ENCODE data around the gene ETS2.

ETS2 gene

GRCh38 chr21:38804030-38804788 lies 1.5 kb upstream of the ETS2 start:
- Histone ChIP-seq H3K9ac (ENCODE audit: low read depth, low read length) (no peak overlapping the region), H3K4me3 (ENCODE audit: low read length) (peak overlapping the region; percentile 65)
- 79% methylated on average over 13 of the region's 13 CpGs for WGBS

GRCh38 chr21:38804789-38805327 lies 871 bp upstream of the ETS2 start:
- Histone ChIP-seq H3K9ac (ENCODE audit: low read depth, low read length) (peak overlapping the region; percentile 10; the same call in 1 of the 2 replicates), H3K27me3 (ENCODE audit: insufficient read depth, low read length) (peaks cover 15% of the 10 kb centered on the region; the same call in 1 of the 2 replicates), H3K27ac (ENCODE audit: low read depth, low read length) (peak overlapping the region; percentile 6; the same call in 1 of the 2 replicates), H3K36me3 (ENCODE audit: insufficient read depth, low read length) (peaks cover 4% of the 10 kb centered on the region; the same call in 1 of the 2 replicates), H3K9me3 (ENCODE audit: insufficient read depth, low read depth, low read length) (no peaks in the 10 kb centered on the region), H3K4me1 (ENCODE audit: insufficient read depth, low read length) (peaks cover 32% of the 10 kb centered on the region), H3K4me3 (ENCODE audit: low read length) (peak overlapping the region; percentile 65)
- WGBS = 12% methylated on average over 26 of the region's 26 CpGs

More at GRCh38 chr21:38804030-38804788, 1.5 kb upstream of the ETS2 start:
- Histone ChIP-seq H3K4me1 (ENCODE audit: insufficient read depth, low read length) (peaks cover 26% of the 10 kb centered on the region), H3K27me3 (ENCODE audit: insufficient read depth, low read length) (peaks cover 15% of the 10 kb centered on the region; the same call in 1 of the 2 replicates), H3K9me3 (ENCODE audit: insufficient read depth, low read depth, low read length) (no peaks in the 10 kb centered on the region), H3K36me3 (ENCODE audit: insufficient read depth, low read length) (no peaks in the 10 kb centered on the region; the same call in 1 of the 2 replicates), H3K27ac (ENCODE audit: low read depth, low read length) (no peak overlapping the region)

GRCh38 chr21:38806153-38806941 lies 618 bp downstream of the ETS2 start:
- H3K36me3 ChIP-seq (ENCODE audit: insufficient read depth, low read length) = peaks cover 15% of the 10 kb centered on the region
- H3K27ac ChIP-seq (ENCODE audit: low read depth, low read length) = peak overlapping the region; percentile 73
- peaks cover 44% of the 10 kb centered on the region for H3K4me1 ChIP-seq (ENCODE audit: insufficient read depth, low read length)
- H3K9me3 ChIP-seq (ENCODE audit: insufficient read depth, low read depth, low read length) = no peaks in the 10 kb centered on the region
- H3K9ac ChIP-seq (ENCODE audit: low read depth, low read length) = peak overlapping the region; percentile 72
- H3K4me3 ChIP-seq (ENCODE audit: low read length) = peak overlapping the region; percentile 65
- WGBS = under 1% methylated on average over 72 of the region's 72 CpGs
- peaks cover 15% of the 10 kb centered on the region; the same call in 1 of the 2 replicates for H3K27me3 ChIP-seq (ENCODE audit: insufficient read depth, low read length)

- Histone ChIP-seq H3K27ac (ENCODE audit: low read depth, low read length) (no peak overlapping the region), H3K36me3 (ENCODE audit: insufficient read depth, low read length) (peaks cover 15% of the 10 kb centered on the region), H3K4me1 (ENCODE audit: insufficient read depth, low read length) (peaks cover 50% of the 10 kb centered on the region), H3K27me3 (ENCODE audit: insufficient read depth, low read length) (peaks cover 15% of the 10 kb centered on the region; the same call in 1 of the 2 replicates), H3K9ac (ENCODE audit: low read depth, low read length) (peak overlapping the region; percentile 72), H3K9me3 (ENCODE audit: insufficient read depth, low read depth, low read length) (no peaks in the 10 kb centered on the region), H3K4me3 (ENCODE audit: low read length) (peak overlapping the region; percentile 65)
- WGBS = 2% methylated on average over 7 of the region's 9 CpGs
Observed at GRCh38 chr21:38806942-38807284, 1.2 kb downstream of the ETS2 start.

- WGBS = 30% methylated on average over 2 of the region's 2 CpGs
- Histone ChIP-seq H3K9me3 (ENCODE audit: insufficient read depth, low read depth, low read length) (no peaks in the 10 kb centered on the region), H3K27ac (ENCODE audit: low read depth, low read length) (no peak overlapping the region), H3K4me1 (ENCODE audit: insufficient read depth, low read length) (peaks cover 53% of the 10 kb centered on the region), H3K9ac (ENCODE audit: low read depth, low read length) (peak overlapping the region; percentile 72), H3K36me3 (ENCODE audit: insufficient read depth, low read length) (peaks cover 17% of the 10 kb centered on the region), H3K27me3 (ENCODE audit: insufficient read depth, low read length) (peaks cover 15% of the 10 kb centered on the region; the same call in 1 of the 2 replicates), H3K4me3 (ENCODE audit: low read length) (peak overlapping the region; percentile 65)
Observed at GRCh38 chr21:38807441-38807871, 1.7 kb downstream of the ETS2 start.

GRCh38 chr21:38807986-38808385 lies 2.3 kb downstream of the ETS2 start:
- Histone ChIP-seq H3K4me3 (ENCODE audit: low read length) (peak overlapping the region; percentile 65), H3K36me3 (ENCODE audit: insufficient read depth, low read length) (peaks cover 20% of the 10 kb centered on the region), H3K4me1 (ENCODE audit: insufficient read depth, low read length) (peaks cover 57% of the 10 kb centered on the region), H3K27ac (ENCODE audit: low read depth, low read length) (no peak overlapping the region), H3K9me3 (ENCODE audit: insufficient read depth, low read depth, low read length) (no peaks in the 10 kb centered on the region), H3K9ac (ENCODE audit: low read depth, low read length) (no peak overlapping the region), H3K27me3 (ENCODE audit: insufficient read depth, low read length) (peaks cover 15% of the 10 kb centered on the region; the same call in 1 of the 2 replicates)
- 57% methylated on average over 5 of the region's 5 CpGs for whole genome bisulfite sequencing

GRCh38 chr21:38809198-38809878 lies 3.6 kb downstream of the ETS2 start:
- no peaks in the 10 kb centered on the region for H3K9me3 ChIP-seq (ENCODE audit: insufficient read depth, low read depth, low read length)
- H3K4me3 ChIP-seq (ENCODE audit: low read length) = no peak overlapping the region
- H3K27me3 ChIP-seq (ENCODE audit: insufficient read depth, low read length) = peaks cover 8% of the 10 kb centered on the region; the same call in 1 of the 2 replicates
- H3K36me3 ChIP-seq (ENCODE audit: insufficient read depth, low read length) = peaks cover 34% of the 10 kb centered on the region
- WGBS = 67% methylated on average over 2 of the region's 2 CpGs
- H3K4me1 ChIP-seq (ENCODE audit: insufficient read depth, low read length) = peaks cover 71% of the 10 kb centered on the region
- peak overlapping the region; percentile 25 for H3K27ac ChIP-seq (ENCODE audit: low read depth, low read length)
- H3K9ac ChIP-seq (ENCODE audit: low read depth, low read length) = no peak overlapping the region

- Histone ChIP-seq H3K9ac (ENCODE audit: low read depth, low read length) (no peak overlapping the region), H3K27ac (ENCODE audit: low read depth, low read length) (peak overlapping the region; percentile 58), H3K4me1 (ENCODE audit: insufficient read depth, low read length) (peaks cover 72% of the 10 kb centered on the region), H3K9me3 (ENCODE audit: insufficient read depth, low read depth, low read length) (no peaks in the 10 kb centered on the region), H3K27me3 (ENCODE audit: insufficient read depth, low read length) (no peaks in the 10 kb centered on the region), H3K36me3 (ENCODE audit: insufficient read depth, low read length) (peaks cover 43% of the 10 kb centered on the region), H3K4me3 (ENCODE audit: low read length) (no peak overlapping the region)
- 87% methylated on average over 7 of the region's 8 CpGs for WGBS
Observed at GRCh38 chr21:38810034-38810825, 4.5 kb downstream of the ETS2 start.

GRCh38 chr21:38810826-38811164 lies 5.1 kb downstream of the ETS2 start:
- WGBS = 52% methylated on average over 5 of the region's 5 CpGs
- peaks cover 72% of the 10 kb centered on the region for H3K4me1 ChIP-seq (ENCODE audit: insufficient read depth, low read length)
- no peaks in the 10 kb centered on the region for H3K9me3 ChIP-seq (ENCODE audit: insufficient read depth, low read depth, low read length)
- H3K27me3 ChIP-seq (ENCODE audit: insufficient read depth, low read length) = no peaks in the 10 kb centered on the region
- no peak overlapping the region for H3K4me3 ChIP-seq (ENCODE audit: low read length)
- H3K9ac ChIP-seq (ENCODE audit: low read depth, low read length) = no peak overlapping the region
- peak overlapping the region; percentile 58 for H3K27ac ChIP-seq (ENCODE audit: low read depth, low read length)
- H3K36me3 ChIP-seq (ENCODE audit: insufficient read depth, low read length) = peaks cover 47% of the 10 kb centered on the region

- Histone ChIP-seq H3K36me3 (ENCODE audit: insufficient read depth, low read length) (peaks cover 50% of the 10 kb centered on the region), H3K9me3 (ENCODE audit: insufficient read depth, low read depth, low read length) (no peaks in the 10 kb centered on the region), H3K27ac (ENCODE audit: low read depth, low read length) (peak overlapping the region; percentile 58), H3K9ac (ENCODE audit: low read depth, low read length) (no peak overlapping the region), H3K27me3 (ENCODE audit: insufficient read depth, low read length) (no peaks in the 10 kb centered on the region), H3K4me3 (ENCODE audit: low read length) (no peak overlapping the region), H3K4me1 (ENCODE audit: insufficient read depth, low read length) (peaks cover 72% of the 10 kb centered on the region)
- WGBS = 26% methylated on average over 6 of the region's 8 CpGs
Observed at GRCh38 chr21:38811257-38811656, 5.5 kb downstream of the ETS2 start.

Data from HUES64 (cell line).